ENCODE results near the gene CEP295NL. TPM values are rescaled to one million over a fixed set of nuclear protein-coding genes. Genes with fewer than 3 reads are reported as not detected.

Gene CEP295NL
- total and polyA plus RNA-seq, 2 of the 13 experiments (the other 11 are each of a cell fraction or from before 2014, with no cell fraction given) = not detected

GRCh38 chr17:78840780-78841611 is 62.0 kb downstream of the CEP295NL start, which contains the start of gene USP36 (continued):
- TF ChIP-seq, protein P1, sequence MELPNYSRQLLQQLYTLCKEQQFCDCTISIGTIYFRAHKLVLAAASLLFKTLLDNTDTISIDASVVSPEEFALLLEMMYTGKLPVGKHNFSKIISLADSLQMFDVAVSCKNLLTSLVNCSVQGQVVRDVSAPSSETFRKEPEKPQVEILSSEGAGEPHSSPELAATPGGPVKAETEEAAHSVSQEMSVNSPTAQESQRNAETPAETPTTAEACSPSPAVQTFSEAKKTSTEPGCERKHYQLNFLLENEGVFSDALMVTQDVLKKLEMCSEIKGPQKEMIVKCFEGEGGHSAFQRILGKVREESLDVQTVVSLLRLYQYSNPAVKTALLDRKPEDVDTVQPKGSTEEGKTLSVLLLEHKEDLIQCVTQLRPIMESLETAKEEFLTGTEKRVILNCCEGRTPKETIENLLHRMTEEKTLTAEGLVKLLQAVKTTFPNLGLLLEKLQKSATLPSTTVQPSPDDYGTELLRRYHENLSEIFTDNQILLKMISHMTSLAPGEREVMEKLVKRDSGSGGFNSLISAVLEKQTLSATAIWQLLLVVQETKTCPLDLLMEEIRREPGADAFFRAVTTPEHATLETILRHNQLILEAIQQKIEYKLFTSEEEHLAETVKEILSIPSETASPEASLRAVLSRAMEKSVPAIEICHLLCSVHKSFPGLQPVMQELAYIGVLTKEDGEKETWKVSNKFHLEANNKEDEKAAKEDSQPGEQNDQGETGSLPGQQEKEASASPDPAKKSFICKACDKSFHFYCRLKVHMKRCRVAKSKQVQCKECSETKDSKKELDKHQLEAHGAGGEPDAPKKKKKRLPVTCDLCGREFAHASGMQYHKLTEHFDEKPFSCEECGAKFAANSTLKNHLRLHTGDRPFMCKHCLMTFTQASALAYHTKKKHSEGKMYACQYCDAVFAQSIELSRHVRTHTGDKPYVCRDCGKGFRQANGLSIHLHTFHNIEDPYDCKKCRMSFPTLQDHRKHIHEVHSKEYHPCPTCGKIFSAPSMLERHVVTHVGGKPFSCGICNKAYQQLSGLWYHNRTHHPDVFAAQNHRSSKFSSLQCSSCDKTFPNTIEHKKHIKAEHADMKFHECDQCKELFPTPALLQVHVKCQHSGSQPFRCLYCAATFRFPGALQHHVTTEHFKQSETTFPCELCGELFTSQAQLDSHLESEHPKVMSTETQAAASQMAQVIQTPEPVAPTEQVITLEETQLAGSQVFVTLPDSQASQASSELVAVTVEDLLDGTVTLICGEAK (IDR thresholded peaks at IDR 0.05) = no peak
- TF ChIP-seq, protein P1 (CRISPR knock-in tag; IDR thresholded peaks at IDR 0.05) = peak; percentile 83; the same call in 1 of the 2 replicates
- TF ChIP-seq CSRNP1 (CRISPR knock-in tag; IDR thresholded peaks at IDR 0.05) (peak; percentile 99), NR1H2 (CRISPR knock-in tag; IDR thresholded peaks at IDR 0.05; ENCODE audit: borderline replicate concordance, low read depth) (no peak; the same call in 1 of the 2 replicates), ZNF792 (CRISPR knock-in tag; IDR thresholded peaks at IDR 0.05) (peak; percentile 96; the same call in 1 of the 2 replicates), ZNF264 (CRISPR knock-in tag; IDR thresholded peaks at IDR 0.05) (no peak; the same call in 1 of the 2 replicates), ZNF782 (CRISPR knock-in tag; IDR thresholded peaks at IDR 0.05; ENCODE audit: borderline replicate concordance) (peak; percentile 90; the same call in 1 of the 2 replicates), ZNF343 (CRISPR knock-in tag; IDR thresholded peaks at IDR 0.05) (peak; percentile 96), TARDBP (CRISPR knock-in tag; IDR thresholded peaks at IDR 0.05) (peak; percentile 97), ZNF121 (CRISPR knock-in tag; IDR thresholded peaks at IDR 0.05) (peak; percentile 86), ZNF775 (CRISPR knock-in tag; IDR thresholded peaks at IDR 0.05; ENCODE audit: borderline replicate concordance) (0 out of 2 replicates have a peak, but pooled peaks have one; percentile 68), ZSCAN31 (CRISPR knock-in tag; IDR thresholded peaks at IDR 0.05; ENCODE audit: low read depth) (peak; percentile 95), GATAD1 (CRISPR knock-in tag; IDR thresholded peaks at IDR 0.05) (peak; percentile 91), POLR2G (IDR thresholded peaks at IDR 0.05; ENCODE audit: low read depth, low read length) (peak; percentile 91), TRIM24 (CRISPR knock-in tag; IDR thresholded peaks at IDR 0.05) (no peak)
- TF ChIP-seq, protein P2, sequence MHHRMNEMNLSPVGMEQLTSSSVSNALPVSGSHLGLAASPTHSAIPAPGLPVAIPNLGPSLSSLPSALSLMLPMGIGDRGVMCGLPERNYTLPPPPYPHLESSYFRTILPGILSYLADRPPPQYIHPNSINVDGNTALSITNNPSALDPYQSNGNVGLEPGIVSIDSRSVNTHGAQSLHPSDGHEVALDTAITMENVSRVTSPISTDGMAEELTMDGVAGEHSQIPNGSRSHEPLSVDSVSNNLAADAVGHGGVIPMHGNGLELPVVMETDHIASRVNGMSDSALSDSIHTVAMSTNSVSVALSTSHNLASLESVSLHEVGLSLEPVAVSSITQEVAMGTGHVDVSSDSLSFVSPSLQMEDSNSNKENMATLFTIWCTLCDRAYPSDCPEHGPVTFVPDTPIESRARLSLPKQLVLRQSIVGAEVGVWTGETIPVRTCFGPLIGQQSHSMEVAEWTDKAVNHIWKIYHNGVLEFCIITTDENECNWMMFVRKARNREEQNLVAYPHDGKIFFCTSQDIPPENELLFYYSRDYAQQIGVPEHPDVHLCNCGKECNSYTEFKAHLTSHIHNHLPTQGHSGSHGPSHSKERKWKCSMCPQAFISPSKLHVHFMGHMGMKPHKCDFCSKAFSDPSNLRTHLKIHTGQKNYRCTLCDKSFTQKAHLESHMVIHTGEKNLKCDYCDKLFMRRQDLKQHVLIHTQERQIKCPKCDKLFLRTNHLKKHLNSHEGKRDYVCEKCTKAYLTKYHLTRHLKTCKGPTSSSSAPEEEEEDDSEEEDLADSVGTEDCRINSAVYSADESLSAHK (CRISPR knock-in tag; IDR thresholded peaks at IDR 0.05; ENCODE audit: borderline replicate concordance) = no peak; the same call in 1 of the 2 replicates

All from HepG2 (cell line).